Upper lobe of left lung (tissue), 6 donors: Measurements from ENCODE around the gene THAP4. TPM values are rescaled to one million over a fixed set of nuclear protein-coding genes. Genes with fewer than 3 reads are reported as not detected.

Source experiments
- ATAC-seq, 2 donors: fragments of 200-7000 bp; cut with Tn5 transposase; one replicate each; pipeline ENCODE4 v1.9.1; 2022; ENCODE audit warnings: mild to moderate bottlenecking in 2 of 2, moderate library complexity in 2 of 2; ENCODE audit not compliant: low FRiP score in 2 of 2
- DNase-seq, 2 donors: peaks; one replicate each; pipeline ENCODE4 v3.0.0-alpha.2; 2019 to 2020
- H3K27ac ChIP-seq, 4 donors: fragments of 200-600 bp; sonication (generic); one replicate each; pipeline ENCODE4 v1.5.1; 2016 to 2019
- H3K27me3 ChIP-seq, 4 donors: fragments of 200-600 bp; sonication (generic); one replicate each; pipeline ENCODE4 v1.5.1; 2017 to 2019
- H3K36me3 ChIP-seq, 4 donors: fragments of 200-600 bp; sonication (generic); one replicate each; pipeline ENCODE4 v1.5.1; 2016 to 2019
- H3K4me1 ChIP-seq, 4 donors: fragments of 200-600 bp; sonication (generic); one replicate each; pipeline ENCODE4 v1.5.1; 2018 to 2019
- H3K4me3 ChIP-seq, 4 donors: fragments of 200-600 bp; sonication (generic); one replicate each; pipeline ENCODE4 v1.5.1; 2017 to 2019; ENCODE audit warnings: mild to moderate bottlenecking in 2 of 4, moderate library complexity in 1 of 4
- H3K9me3 ChIP-seq, 4 donors: fragments of 200-600 bp; sonication (generic); one replicate each; pipeline ENCODE4 v1.5.1; 2018 to 2019
- EP300 ChIP-seq, 4 donors: sonication (generic); formaldehyde crosslinking; IDR thresholded peaks; one replicate each; pipeline ENCODE4 v1.5.1; 2017; ENCODE audit warnings: antibody characterized with exemption in 4 of 4, control low read depth in 2 of 4
- POLR2A ChIP-seq, 4 donors: fragments of 450-650 bp; IDR thresholded peaks; one replicate each; pipeline ENCODE4 v1.5.1; 2016 to 2017; ENCODE audit warnings: antibody characterized with exemption in 4 of 4, mild to moderate bottlenecking in 2 of 4
- POLR2AphosphoS5 ChIP-seq, 2 donors: sonication (generic); formaldehyde crosslinking; IDR thresholded peaks; one replicate each; pipeline ENCODE4 v1.5.1; 2017; ENCODE audit warnings: antibody characterized with exemption in 2 of 2
- WGBS, 2 donors: methylation state at CpG; one replicate each; pipeline ENCODE4 v1.1.5; 2017 to 2018; 5-methylcytosine and 5-hydroxymethylcytosine counted together
- total RNA-seq, 6 donors: library from RNA; depleted of rRNA in 4 of 6; stranded (reverse); fragments of >200 nt in 4 of 6; gene quantifications; one replicate each; pipeline versions ENCODE4 v1.1.0 to v1.2.1, GENCODE V29; 2016 to 2021
- TF ChIP-seq, protein P1 (sequence below), 6 experiments: fragments of 450-650 bp in 4 of 6; fragments of 200-600 bp in 2 of 6; sonication (generic) in 2 of 6; IDR thresholded peaks; one replicate each; pipeline ENCODE4 v1.5.1; 2016 to 2019; ENCODE audit warnings: antibody characterized with exemption in 6 of 6
- donor health status: DM: no; HTN: no; CAD: no; lungs with moderate emphysema.
- donor health status: DM: no; HTN: yes; CAD: no; lungs with severe emphysema.

Gene THAP4
- total RNA-seq, 6 donors from 2014 or later, result 36.6 to 85.9 (median 48.1) TPM

DNA sequence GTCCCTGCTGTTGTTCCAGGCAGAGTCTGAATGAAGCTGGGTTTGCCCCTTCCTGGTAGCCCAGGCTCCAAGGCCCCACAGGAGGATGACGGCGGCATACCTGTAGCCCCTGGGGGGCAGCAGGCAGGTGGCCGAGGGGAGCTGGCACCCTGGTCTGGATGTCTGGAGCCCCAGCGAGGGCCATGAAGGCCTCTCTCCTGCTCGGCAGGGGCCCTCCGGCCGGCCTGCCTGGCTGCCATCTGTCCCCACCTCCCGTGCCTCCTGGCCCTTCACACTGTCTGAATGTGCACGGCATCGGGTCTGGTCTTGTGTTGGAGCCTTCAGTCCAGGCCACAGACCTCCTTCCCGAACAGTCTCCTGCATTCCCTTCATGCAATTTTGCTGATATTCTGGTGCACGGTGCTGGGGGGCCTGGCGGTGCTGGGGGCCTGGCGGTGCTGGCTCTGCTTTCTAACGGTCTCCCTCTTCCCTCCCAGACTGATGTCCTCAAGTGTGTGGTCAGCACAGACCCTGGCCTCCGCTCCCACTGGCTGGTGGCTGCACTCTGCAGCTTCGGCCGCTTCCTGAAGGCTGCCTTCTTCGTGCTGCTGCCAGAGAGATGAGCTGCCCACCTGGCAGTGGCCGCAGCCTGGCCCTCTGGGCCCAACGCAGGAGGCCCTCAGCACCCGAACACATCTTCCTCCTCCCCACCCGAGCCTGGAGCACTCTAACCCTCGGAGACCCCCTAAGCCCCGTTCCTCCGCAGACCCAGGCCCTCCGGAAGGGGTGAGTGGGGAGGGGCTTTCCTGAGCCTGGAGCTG is 64.9 kb downstream of the THAP4 start:
- H3K27me3 ChIP-seq, result no peaks in the 10 kb centered on the region
- no peaks in the 10 kb centered on the region for H3K4me1 ChIP-seq
- no peak overlapping the region for H3K27ac ChIP-seq
- peaks cover 3 to 31% (median 19%) of the 10 kb centered on the region in 4 donors for H3K36me3 ChIP-seq
- WGBS, 2 donors, result 93 to 94% methylated on average over 17 to 26 of the region's 27 CpGs
- H3K9me3 ChIP-seq, result no peaks in the 10 kb centered on the region
- peak in 1 of 2 donors; percentile 73 for DNase-seq
- no peak for ATAC-seq
- no peak overlapping the region for H3K4me3 ChIP-seq
- TF ChIP-seq, protein P1, sequence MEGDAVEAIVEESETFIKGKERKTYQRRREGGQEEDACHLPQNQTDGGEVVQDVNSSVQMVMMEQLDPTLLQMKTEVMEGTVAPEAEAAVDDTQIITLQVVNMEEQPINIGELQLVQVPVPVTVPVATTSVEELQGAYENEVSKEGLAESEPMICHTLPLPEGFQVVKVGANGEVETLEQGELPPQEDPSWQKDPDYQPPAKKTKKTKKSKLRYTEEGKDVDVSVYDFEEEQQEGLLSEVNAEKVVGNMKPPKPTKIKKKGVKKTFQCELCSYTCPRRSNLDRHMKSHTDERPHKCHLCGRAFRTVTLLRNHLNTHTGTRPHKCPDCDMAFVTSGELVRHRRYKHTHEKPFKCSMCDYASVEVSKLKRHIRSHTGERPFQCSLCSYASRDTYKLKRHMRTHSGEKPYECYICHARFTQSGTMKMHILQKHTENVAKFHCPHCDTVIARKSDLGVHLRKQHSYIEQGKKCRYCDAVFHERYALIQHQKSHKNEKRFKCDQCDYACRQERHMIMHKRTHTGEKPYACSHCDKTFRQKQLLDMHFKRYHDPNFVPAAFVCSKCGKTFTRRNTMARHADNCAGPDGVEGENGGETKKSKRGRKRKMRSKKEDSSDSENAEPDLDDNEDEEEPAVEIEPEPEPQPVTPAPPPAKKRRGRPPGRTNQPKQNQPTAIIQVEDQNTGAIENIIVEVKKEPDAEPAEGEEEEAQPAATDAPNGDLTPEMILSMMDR (IDR thresholded peaks at IDR 0.05), result no peak

DNA sequence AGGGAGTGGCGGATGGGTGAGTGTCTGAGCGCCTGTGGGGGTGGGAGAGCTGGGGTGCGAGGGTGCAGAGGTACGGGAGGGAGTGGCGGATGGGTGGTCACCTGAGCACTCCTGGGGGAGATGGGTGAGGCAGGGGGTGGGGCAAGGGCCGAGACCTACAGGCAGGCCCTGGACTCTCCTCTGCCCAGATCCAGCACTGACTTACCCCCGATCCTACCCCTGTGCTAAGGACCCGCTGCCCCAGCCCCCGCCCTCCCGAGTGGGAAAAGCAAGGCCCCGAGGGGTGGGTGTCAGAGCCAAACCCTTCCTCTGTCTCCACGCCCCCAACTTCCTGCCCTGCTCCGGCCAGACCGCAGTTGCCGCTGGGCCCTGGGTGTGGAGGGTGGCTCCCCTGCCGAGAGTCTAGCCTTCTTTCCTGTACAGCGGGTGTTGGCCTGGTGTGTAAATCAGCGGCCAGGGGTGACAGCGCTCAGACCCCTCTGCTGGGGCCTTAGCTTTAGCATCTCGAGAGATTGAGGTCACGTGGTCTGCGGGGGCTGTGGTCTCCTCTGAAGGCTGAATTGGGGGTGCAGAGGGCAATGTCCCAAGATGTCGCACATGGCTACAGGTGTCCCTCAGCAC is 65.9 kb downstream of the THAP4 start:
- H3K4me1 ChIP-seq, result no peaks in the 10 kb centered on the region
- H3K27me3 ChIP-seq, result no peaks in the 10 kb centered on the region
- peaks cover 3 to 38% (median 19%) of the 10 kb centered on the region in 4 donors for H3K36me3 ChIP-seq
- 79 to 91% methylated on average over 11 to 23 of the region's 23 CpGs for WGBS, 2 donors
- DNase-seq (peak in 1 of 2 donors; percentile 81), ATAC-seq (peak in 1 of 2 donors; percentile 6)
- no peaks in the 10 kb centered on the region for H3K9me3 ChIP-seq
- TF ChIP-seq POLR2A (IDR thresholded peaks at IDR 0.05) (no peak), POLR2AphosphoS5 (IDR thresholded peaks at IDR 0.05) (no peak), EP300 (IDR thresholded peaks at IDR 0.05) (no peak)
- TF ChIP-seq, protein P1 (IDR thresholded peaks at IDR 0.05), result no peak
- H3K27ac ChIP-seq, result no peak overlapping the region
- H3K4me3 ChIP-seq, result no peak overlapping the region

DNA sequence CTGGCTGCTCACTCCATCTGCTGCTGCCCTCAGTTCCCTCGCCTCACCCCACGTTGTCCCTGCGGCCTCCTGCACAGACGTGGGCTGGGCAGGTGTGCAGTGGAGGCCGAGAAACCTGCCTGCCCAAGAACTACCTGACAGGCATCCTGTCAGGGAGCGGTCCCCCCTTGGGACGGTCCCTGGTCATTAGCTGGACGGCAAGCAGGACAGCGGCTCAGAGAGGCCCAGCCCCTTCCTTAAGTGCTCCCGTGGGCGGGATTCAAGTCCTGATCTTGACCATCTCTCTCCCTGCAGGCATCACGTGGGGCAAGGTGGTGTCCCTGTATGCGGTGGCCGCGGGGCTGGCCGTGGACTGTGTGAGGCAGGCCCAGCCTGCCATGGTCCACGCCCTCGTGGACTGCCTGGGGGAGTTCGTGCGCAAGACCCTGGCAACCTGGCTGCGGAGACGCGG is 67.1 kb downstream of the THAP4 start:
- 93 to 94% methylated on average over 15 to 21 of the region's 23 CpGs for WGBS, 2 donors
- TF ChIP-seq POLR2AphosphoS5 (IDR thresholded peaks at IDR 0.05), result no peak
- TF ChIP-seq, protein P1 (IDR thresholded peaks at IDR 0.05), result no peak
- no peak overlapping the region for H3K4me3 ChIP-seq
- H3K4me1 ChIP-seq, result peaks cover 0 to under 1% (median 0%) of the 10 kb centered on the region in 4 donors
- ATAC-seq (no peak), DNase-seq (peak in 1 of 2 donors; percentile 79)
- H3K27ac ChIP-seq, result no peak overlapping the region
- peaks cover 3 to 37% (median 19%) of the 10 kb centered on the region in 4 donors for H3K36me3 ChIP-seq
- H3K27me3 ChIP-seq, result no peaks in the 10 kb centered on the region
- no peaks in the 10 kb centered on the region for H3K9me3 ChIP-seq

DNA sequence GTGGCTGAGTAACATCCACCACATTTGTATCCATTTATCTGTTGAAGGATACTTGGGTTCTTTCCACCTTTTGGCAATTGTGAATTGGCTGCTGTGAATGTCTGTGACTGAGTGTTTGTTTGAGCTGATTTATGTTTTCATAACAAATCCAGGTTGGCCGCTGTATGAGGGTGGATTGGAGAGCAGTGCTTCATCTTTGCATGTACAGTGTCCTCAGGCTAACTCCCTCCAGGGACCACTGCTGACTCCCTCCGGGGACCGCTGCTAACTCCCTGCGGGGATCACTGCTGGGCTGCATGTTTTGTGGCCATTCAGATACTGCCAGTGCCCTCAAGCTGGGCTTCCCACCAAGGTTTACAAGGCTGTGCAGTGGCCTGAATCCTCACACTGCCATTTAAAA is 68.2 kb downstream of the THAP4 start:
- H3K9me3 ChIP-seq, result no peaks in the 10 kb centered on the region
- TF ChIP-seq POLR2AphosphoS5 (IDR thresholded peaks at IDR 0.05), result no peak
- TF ChIP-seq POLR2A (IDR thresholded peaks at IDR 0.05), result no peak
- TF ChIP-seq, protein P1 (IDR thresholded peaks at IDR 0.05), result no peak
- no peak for TF ChIP-seq EP300 (IDR thresholded peaks at IDR 0.05)
- no peak overlapping the region for H3K27ac ChIP-seq
- DNase-seq (no peak), ATAC-seq (no peak)
- peaks cover 0 to 10% (median 0%) of the 10 kb centered on the region in 4 donors for H3K4me1 ChIP-seq
- peaks cover 3 to 26% (median 17%) of the 10 kb centered on the region in 4 donors for H3K36me3 ChIP-seq
- 90 to 93% methylated on average over 2 to 4 of the region's 4 CpGs for WGBS, 2 donors
- no peaks in the 10 kb centered on the region for H3K27me3 ChIP-seq
- H3K4me3 ChIP-seq, result no peak overlapping the region
